Measurements from ENCODE around the gene CD3E.

The CD3E gene

GRCh38 chr11:118328745-118329144 lies 24.2 kb downstream of the CD3E start:
- DNase-seq (ENCODE audit: low spot score) = no peak

GRCh38 chr11:118334745-118335144 lies 30.2 kb downstream of the CD3E start:
- DNase-seq (ENCODE audit: low spot score) = no peak

GRCh38 chr11:118338637-118339061 lies 34.1 kb downstream of the CD3E start:
- no peak for DNase-seq (ENCODE audit: low spot score)

GRCh38 chr11:118339281-118339961 lies 34.9 kb downstream of the CD3E start:
- DNase-seq (ENCODE audit: low spot score) = no peak

- DNase-seq (ENCODE audit: low spot score) = no peak
These were observed 35.9 kb downstream of the CD3E start for GRCh38 chr11:118340449-118340848.

GRCh38 chr11:118341261-118341660 lies 36.7 kb downstream of the CD3E start:
- no peak for DNase-seq (ENCODE audit: low spot score)

- no peak for DNase-seq (ENCODE audit: low spot score)
These were observed 37.4 kb downstream of the CD3E start for GRCh38 chr11:118341815-118342489.

- no peak for DNase-seq (ENCODE audit: low spot score)
These were observed 38.1 kb downstream of the CD3E start, which contains the start of gene CD3D for GRCh38 chr11:118342503-118343161. Gene CD3D, minus strand, starts transcription at chr11:118342705. Its CDS starts 98 bp downstream, at chr11:118342607.

- no peak for DNase-seq (ENCODE audit: low spot score)
These were observed 38.7 kb downstream of the CD3E start for GRCh38 chr11:118343248-118343647.

- DNase-seq (ENCODE audit: low spot score) = no peak
These were observed 39.5 kb downstream of the CD3E start, which contains the start of gene CD3G for GRCh38 chr11:118343981-118344515. Gene CD3G, plus strand, starts transcription at chr11:118344344. Its CDS starts 80 bp downstream, at chr11:118344424.

- DNase-seq (ENCODE audit: low spot score) = no peak
These were observed 44.9 kb downstream of the CD3E start for GRCh38 chr11:118349475-118349874.

GRCh38 chr11:118353084-118353710 lies 48.7 kb downstream of the CD3E start:
- no peak for DNase-seq (ENCODE audit: low spot score)

GRCh38 chr11:118358071-118358470 lies 53.5 kb downstream of the CD3E start:
- DNase-seq (ENCODE audit: low spot score) = no peak

GRCh38 chr11:118359295-118359958 lies 54.9 kb downstream of the CD3E start, which contains the start of gene UBE4A:
Gene UBE4A, plus strand, starts transcription at chr11:118359600. Its CDS starts 5,481 bp downstream, at chr11:118365081.
- peak; percentile 95 for DNase-seq (ENCODE audit: low spot score)

GRCh38 chr11:118364956-118365615 lies 60.6 kb downstream of the CD3E start:
- DNase-seq (ENCODE audit: low spot score) = no peak

All from Ammon's horn (tissue), 1 donor.